ENCODE results near the gene DPP6. TPM values are rescaled to one million over a fixed set of nuclear protein-coding genes. Genes with fewer than 3 reads are reported as not detected.

Gene DPP6
- total RNA-seq, 1 experiment from 2014 or later: not detected

DNA sequence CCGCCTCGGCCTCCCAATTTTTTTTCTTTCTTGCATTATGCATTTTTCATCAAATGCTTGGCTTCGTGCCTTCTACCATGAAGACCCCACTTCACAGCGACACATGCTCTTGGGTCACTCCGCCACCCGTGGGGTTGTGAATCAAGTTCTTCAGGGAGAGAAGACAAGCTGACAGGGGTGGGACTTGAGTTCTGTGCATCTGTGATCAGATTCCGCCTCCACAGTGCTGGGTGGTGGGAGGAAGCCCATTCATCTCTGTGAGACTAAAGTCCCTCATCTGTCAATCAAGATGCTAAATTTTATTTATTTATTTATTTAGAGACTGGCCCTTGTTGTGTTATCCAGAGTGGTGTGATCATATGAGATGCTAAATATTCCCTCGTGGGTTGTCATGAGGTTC lies 333.0 kb downstream of the DPP6 start:
- CTCF ChIA-PET: no interaction called here
- BruUV-seq (replicated peaks): no TSS peak
- POLR2A ChIA-PET (ENCODE audit: unreplicated experiment): no interaction called here
- H4K20me1 ChIP-seq (ENCODE audit: low read length): no peaks in the 10 kb centered on the region
- DNase-seq (no peak), ATAC-seq (no peak)
- no peaks in the 10 kb centered on the region for H3K27me3 ChIP-seq (ENCODE audit: low read length)
- H3K79me2 ChIP-seq (ENCODE audit: low read length): no peaks in the 10 kb centered on the region
- H3K4me2 ChIP-seq (ENCODE audit: low read length): no peak overlapping the region
- no peaks in the 10 kb centered on the region for H3K9me3 ChIP-seq (ENCODE audit: low read length)
- no peaks in the 10 kb centered on the region for H3K4me1 ChIP-seq (ENCODE audit: insufficient read depth, low read length)
- TF ChIP-seq, protein P1, sequence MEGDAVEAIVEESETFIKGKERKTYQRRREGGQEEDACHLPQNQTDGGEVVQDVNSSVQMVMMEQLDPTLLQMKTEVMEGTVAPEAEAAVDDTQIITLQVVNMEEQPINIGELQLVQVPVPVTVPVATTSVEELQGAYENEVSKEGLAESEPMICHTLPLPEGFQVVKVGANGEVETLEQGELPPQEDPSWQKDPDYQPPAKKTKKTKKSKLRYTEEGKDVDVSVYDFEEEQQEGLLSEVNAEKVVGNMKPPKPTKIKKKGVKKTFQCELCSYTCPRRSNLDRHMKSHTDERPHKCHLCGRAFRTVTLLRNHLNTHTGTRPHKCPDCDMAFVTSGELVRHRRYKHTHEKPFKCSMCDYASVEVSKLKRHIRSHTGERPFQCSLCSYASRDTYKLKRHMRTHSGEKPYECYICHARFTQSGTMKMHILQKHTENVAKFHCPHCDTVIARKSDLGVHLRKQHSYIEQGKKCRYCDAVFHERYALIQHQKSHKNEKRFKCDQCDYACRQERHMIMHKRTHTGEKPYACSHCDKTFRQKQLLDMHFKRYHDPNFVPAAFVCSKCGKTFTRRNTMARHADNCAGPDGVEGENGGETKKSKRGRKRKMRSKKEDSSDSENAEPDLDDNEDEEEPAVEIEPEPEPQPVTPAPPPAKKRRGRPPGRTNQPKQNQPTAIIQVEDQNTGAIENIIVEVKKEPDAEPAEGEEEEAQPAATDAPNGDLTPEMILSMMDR (conservative IDR thresholded peaks at IDR 0.05; ENCODE audit: low read depth, low read length): no peak
- TF ChIP-seq EZH2phosphoT487 (IDR thresholded peaks at IDR 0.05; ENCODE audit: borderline replicate concordance, low read length) (no peak), EZH2 (IDR thresholded peaks at IDR 0.05; ENCODE audit: low read length, unreplicated experiment) (no peak)
- H3F3A ChIP-seq (ENCODE audit: low read length, unreplicated experiment): no peaks in the 10 kb centered on the region
- H3K36me3 ChIP-seq (ENCODE audit: low read depth, low read length): no peaks in the 10 kb centered on the region
- H3K9me2 ChIP-seq (replicated peaks; ENCODE audit: low read length): no peaks in the 10 kb centered on the region
- H3K9ac ChIP-seq (ENCODE audit: low read length): no peak overlapping the region
- H3K27ac ChIP-seq (ENCODE audit: low read length): no peak overlapping the region
- intact Hi-C loops (cut with micrococcal nuclease): no loop called here
- H2AFZ ChIP-seq (ENCODE audit: low read length): no peak overlapping the region
- H3K4me3 ChIP-seq (ENCODE audit: low read length): no peak overlapping the region

DNA sequence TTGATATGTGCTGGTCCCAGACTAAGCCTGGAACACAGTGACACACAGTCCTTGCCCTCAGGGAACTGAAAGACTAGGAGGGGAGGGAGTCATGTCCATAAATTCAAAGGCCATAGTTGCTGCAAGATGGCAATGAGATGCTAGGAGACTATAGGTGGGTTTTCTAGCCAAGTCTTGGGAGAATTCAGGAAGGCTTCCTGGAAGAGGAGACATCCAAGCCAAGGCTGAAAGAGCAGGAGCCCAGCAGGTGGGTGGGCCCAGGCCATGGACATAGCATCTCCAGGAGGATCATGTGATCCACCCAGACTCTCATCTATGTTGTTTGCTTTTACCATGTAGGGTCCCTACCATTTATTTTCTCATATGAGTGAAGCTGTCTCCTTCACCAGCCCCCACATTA lies 335.1 kb downstream of the DPP6 start:
- Histone ChIP-seq H3K9me3 (ENCODE audit: low read length) (no peaks in the 10 kb centered on the region), H3F3A (ENCODE audit: low read length, unreplicated experiment) (no peaks in the 10 kb centered on the region), H3K9ac (ENCODE audit: low read length) (no peak overlapping the region), H3K27ac (ENCODE audit: low read length) (no peak overlapping the region), H3K79me2 (ENCODE audit: low read length) (no peaks in the 10 kb centered on the region), H3K9me2 (replicated peaks; ENCODE audit: low read length) (no peaks in the 10 kb centered on the region), H2AFZ (ENCODE audit: low read length) (no peak overlapping the region), H4K20me1 (ENCODE audit: low read length) (no peaks in the 10 kb centered on the region), H3K27me3 (ENCODE audit: low read length) (no peaks in the 10 kb centered on the region), H3K36me3 (ENCODE audit: low read depth, low read length) (no peaks in the 10 kb centered on the region), H3K4me1 (ENCODE audit: insufficient read depth, low read length) (no peaks in the 10 kb centered on the region), H3K4me3 (ENCODE audit: low read length) (no peak overlapping the region), H3K4me2 (ENCODE audit: low read length) (no peak overlapping the region)
- ChIA-PET CTCF (no interaction called here), POLR2A (ENCODE audit: unreplicated experiment) (no interaction called here)
- DNase-seq: no peak
- ATAC-seq: no peak
- TF ChIP-seq EZH2phosphoT487 (IDR thresholded peaks at IDR 0.05; ENCODE audit: borderline replicate concordance, low read length): no peak
- TF ChIP-seq, protein P1 (conservative IDR thresholded peaks at IDR 0.05; ENCODE audit: low read depth, low read length): no peak
- no peak for TF ChIP-seq EZH2 (IDR thresholded peaks at IDR 0.05; ENCODE audit: low read length, unreplicated experiment)
- intact Hi-C loops (cut with micrococcal nuclease): no loop called here
- BruUV-seq (replicated peaks): no TSS peak

DNA sequence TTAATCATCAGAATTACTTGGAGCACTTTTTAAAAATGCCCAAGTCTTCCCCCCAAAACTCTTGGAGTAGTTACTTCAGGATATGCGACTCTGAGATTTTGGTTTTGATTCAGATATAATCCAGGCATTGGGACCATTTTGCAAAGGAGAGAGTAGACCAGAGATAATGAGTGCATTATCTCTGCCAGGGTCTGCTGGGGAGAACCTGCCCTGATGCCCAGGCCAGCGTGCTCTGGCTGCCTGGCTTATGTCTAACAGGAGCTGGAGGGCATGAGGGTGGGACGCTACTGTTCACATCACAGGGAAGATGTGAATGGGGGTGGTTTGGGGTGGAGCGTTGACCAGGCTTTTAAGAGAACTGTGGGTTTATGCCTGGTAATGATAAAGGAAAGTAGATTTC lies 336.2 kb downstream of the DPP6 start:
- Histone ChIP-seq H3F3A (ENCODE audit: low read length, unreplicated experiment) (no peaks in the 10 kb centered on the region), H3K9me3 (ENCODE audit: low read length) (no peaks in the 10 kb centered on the region), H3K4me1 (ENCODE audit: insufficient read depth, low read length) (no peaks in the 10 kb centered on the region), H3K9ac (ENCODE audit: low read length) (no peak overlapping the region), H3K27me3 (ENCODE audit: low read length) (no peaks in the 10 kb centered on the region), H3K36me3 (ENCODE audit: low read depth, low read length) (no peaks in the 10 kb centered on the region), H2AFZ (ENCODE audit: low read length) (no peak overlapping the region), H3K9me2 (replicated peaks; ENCODE audit: low read length) (no peaks in the 10 kb centered on the region), H4K20me1 (ENCODE audit: low read length) (no peaks in the 10 kb centered on the region), H3K4me3 (ENCODE audit: low read length) (no peak overlapping the region), H3K4me2 (ENCODE audit: low read length) (no peak overlapping the region), H3K79me2 (ENCODE audit: low read length) (no peaks in the 10 kb centered on the region), H3K27ac (ENCODE audit: low read length) (no peak overlapping the region)
- ATAC-seq (no peak), DNase-seq (no peak)
- TF ChIP-seq, protein P1 (conservative IDR thresholded peaks at IDR 0.05; ENCODE audit: low read depth, low read length): no peak
- ChIA-PET POLR2A (ENCODE audit: unreplicated experiment) (no interaction called here), CTCF (no interaction called here)
- no TSS peak for BruUV-seq (replicated peaks)
- intact Hi-C loops (cut with micrococcal nuclease): no loop called here
